ENCODE measurements around the gene SYVN1. TPM values are rescaled to one million over a fixed set of nuclear protein-coding genes. Genes with fewer than 3 reads are reported as not detected.

The SYVN1 gene
- total and polyA plus RNA-seq, 10 of the 15 experiments (the other 5 are each of a cell fraction or from before 2014, with no cell fraction given): 0.79 to 63.6 (median 20.1) TPM

DNA sequence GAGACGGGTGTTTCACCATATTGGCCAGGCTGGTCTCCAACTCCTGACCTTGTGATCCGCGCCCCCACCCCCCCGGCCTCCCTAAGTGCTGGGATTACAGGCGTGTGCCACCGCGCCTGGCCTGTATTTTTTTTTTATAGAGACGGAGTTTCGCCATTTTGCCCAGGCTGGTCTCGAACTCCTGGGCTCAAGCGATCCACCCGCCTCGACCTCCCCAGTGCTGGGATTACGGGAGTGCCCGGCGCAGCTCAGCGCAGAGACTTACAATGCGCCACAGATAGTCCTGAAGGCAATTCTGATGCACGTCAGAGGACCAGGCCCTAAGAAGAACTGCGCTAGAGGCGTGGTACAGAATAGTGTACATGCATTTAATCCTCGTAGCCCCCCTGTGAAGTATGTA, 38.9 kb downstream of the SYVN1 start:
- SMC1A ChIA-PET (ENCODE audit: uncharacterized antibody, unreplicated experiment): interaction anchor here (0.8 to 2.0 kb wide), 3 partner anchors 10 to 247 kb away, joined by 3 to 6 read pairs (median 3); no protein-coding TSS in a partner anchor
- 0 out of 2 replicates have a peak overlapping the region, but pooled peaks have one; percentile 45 for H3K27ac ChIP-seq (ENCODE audit: control insufficient read depth, insufficient read depth)
- H3K4me3 ChIP-seq: no peak overlapping the region
- FAIRE-seq (no peak), ATAC-seq (no peak), DNase-seq (ENCODE audit: low read depth, low spot score) (no peak)
- peak overlapping the region; percentile 66 for H3K4me2 ChIP-seq (ENCODE audit: control insufficient read depth, insufficient read depth)
- in situ Hi-C loops (cut with MboI): no loop called here
- WGBS (ENCODE audit: insufficient coverage, insufficient replicate concordance, low lambda C conversion rate, missing lambda C conversion rate): 89% methylated on average over 22 of the region's 22 CpGs
- intact Hi-C loops (cut with micrococcal nuclease; ENCODE audit: unreplicated experiment): loop anchor here (5.0 kb wide), 1 partner anchor 83 kb away; the partner anchor contains the start of gene ARL2
- H3K27me3 ChIP-seq (replicated peaks in 1 of 2; ENCODE audit: control insufficient read depth in 2 of 2, insufficient read depth in 2 of 2, low read length in 1 of 2): no peaks in the 10 kb centered on the region
- BruUV-seq (replicated peaks): no TSS peak
- peaks cover 4% of the 10 kb centered on the region for H3K4me1 ChIP-seq (ENCODE audit: control insufficient read depth, insufficient read depth, low read length)
- H2AFZ ChIP-seq (ENCODE audit: control insufficient read depth, low read depth, low read length): peak overlapping the region; percentile 98
- H3K9ac ChIP-seq (ENCODE audit: control insufficient read depth, insufficient read depth, low read length): no peak overlapping the region; the same call in 1 of the 2 replicates
- H3K36me3 ChIP-seq (ENCODE audit: control insufficient read depth in 2 of 2, insufficient read depth in 2 of 2, low read length in 1 of 2): no peaks in the 10 kb centered on the region
- no peaks in the 10 kb centered on the region for H4K20me1 ChIP-seq (ENCODE audit: control insufficient read depth, insufficient read depth)
- CTCF ChIA-PET: interaction anchor here (7.0 kb wide), 1 partner anchor 82 kb away, joined by 38 read pairs; the partner anchor contains the start of gene ARL2
- peaks cover 9% of the 10 kb centered on the region for H3K79me2 ChIP-seq (ENCODE audit: control insufficient read depth, insufficient read depth, low read length)
- POLR2A ChIA-PET: interaction anchor here (0.8 kb wide), 1 partner anchor 12 kb away, joined by 4 read pairs; the partner anchor contains the start of gene CDCA5
- TF ChIP-seq ASH2L (IDR thresholded peaks at IDR 0.05; ENCODE audit: borderline replicate concordance, low read depth) (no peak), ZNF622 (IDR thresholded peaks at IDR 0.05) (no peak), JUNB (IDR thresholded peaks at IDR 0.05) (no peak), MYB (IDR thresholded peaks at IDR 0.05; ENCODE audit: borderline replicate concordance, low read depth, low read length) (no peak), STAT1 (conservative IDR thresholded peaks at IDR 0.05) (no peak), ZZZ3 (IDR thresholded peaks at IDR 0.05; ENCODE audit: control insufficient read depth, insufficient read length, low read depth) (no peak), SRF (IDR thresholded peaks at IDR 0.05; ENCODE audit: low read depth in 2 of 2, low read length in 2 of 2) (no peak)
- TF ChIP-seq, protein P1, sequence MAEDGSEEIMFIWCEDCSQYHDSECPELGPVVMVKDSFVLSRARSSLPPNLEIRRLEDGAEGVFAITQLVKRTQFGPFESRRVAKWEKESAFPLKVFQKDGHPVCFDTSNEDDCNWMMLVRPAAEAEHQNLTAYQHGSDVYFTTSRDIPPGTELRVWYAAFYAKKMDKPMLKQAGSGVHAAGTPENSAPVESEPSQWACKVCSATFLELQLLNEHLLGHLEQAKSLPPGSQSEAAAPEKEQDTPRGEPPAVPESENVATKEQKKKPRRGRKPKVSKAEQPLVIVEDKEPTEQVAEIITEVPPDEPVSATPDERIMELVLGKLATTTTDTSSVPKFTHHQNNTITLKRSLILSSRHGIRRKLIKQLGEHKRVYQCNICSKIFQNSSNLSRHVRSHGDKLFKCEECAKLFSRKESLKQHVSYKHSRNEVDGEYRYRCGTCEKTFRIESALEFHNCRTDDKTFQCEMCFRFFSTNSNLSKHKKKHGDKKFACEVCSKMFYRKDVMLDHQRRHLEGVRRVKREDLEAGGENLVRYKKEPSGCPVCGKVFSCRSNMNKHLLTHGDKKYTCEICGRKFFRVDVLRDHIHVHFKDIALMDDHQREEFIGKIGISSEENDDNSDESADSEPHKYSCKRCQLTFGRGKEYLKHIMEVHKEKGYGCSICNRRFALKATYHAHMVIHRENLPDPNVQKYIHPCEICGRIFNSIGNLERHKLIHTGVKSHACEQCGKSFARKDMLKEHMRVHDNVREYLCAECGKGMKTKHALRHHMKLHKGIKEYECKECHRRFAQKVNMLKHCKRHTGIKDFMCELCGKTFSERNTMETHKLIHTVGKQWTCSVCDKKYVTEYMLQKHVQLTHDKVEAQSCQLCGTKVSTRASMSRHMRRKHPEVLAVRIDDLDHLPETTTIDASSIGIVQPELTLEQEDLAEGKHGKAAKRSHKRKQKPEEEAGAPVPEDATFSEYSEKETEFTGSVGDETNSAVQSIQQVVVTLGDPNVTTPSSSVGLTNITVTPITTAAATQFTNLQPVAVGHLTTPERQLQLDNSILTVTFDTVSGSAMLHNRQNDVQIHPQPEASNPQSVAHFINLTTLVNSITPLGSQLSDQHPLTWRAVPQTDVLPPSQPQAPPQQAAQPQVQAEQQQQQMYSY (CRISPR knock-in tag; IDR thresholded peaks at IDR 0.05): no peak
- no peaks in the 10 kb centered on the region for H3K9me3 ChIP-seq (replicated peaks; ENCODE audit: control insufficient read depth, insufficient read depth, low read length)
- RAD21 ChIA-PET (ENCODE audit: unreplicated experiment): interaction anchor here (1.3 kb wide), 1 partner anchor 13 kb away, joined by 3 read pairs; no protein-coding TSS in a partner anchor
